Adrenal gland (tissue), 5 donors: ENCODE results near the gene SPECC1L.

ENCODE experiments used
- CTCF ChIP-seq, 6 experiments: fragments of 450-650 bp in 4 of 6; fragments of 200-600 bp in 2 of 6; sonication (generic) in 1 of 6; IDR thresholded peaks; 1 replicate in 5 of 6; 2 replicates in 1 of 6; pipeline versions ENCODE4 v1.5.1 to v1.8.0; 2016 to 2021; ENCODE audit warnings: antibody characterized with exemption in 6 of 6, mild to moderate bottlenecking in 2 of 6, moderate library complexity in 1 of 6
- POLR2A ChIP-seq, 2 donors: fragments of 450-650 bp; IDR thresholded peaks; one replicate each; pipeline ENCODE4 v1.6.1; 2017; ENCODE audit warnings: antibody characterized with exemption in 2 of 2, mild to moderate bottlenecking in 2 of 2, moderate library complexity in 1 of 2
- donor health status: DM: no; HTN: no; CAD: no.

GRCh38 chr22:24270556-24271385 lies at the start of gene SPECC1L:
- no peak for TF ChIP-seq CTCF (IDR thresholded peaks at IDR 0.05)
- TF ChIP-seq POLR2A (IDR thresholded peaks at IDR 0.05), result peak; percentile 92 to 98
